GM12864 (cell line): ENCODE data around the gene BMPER.

ENCODE experiments used
- DNase-seq: peaks from one replicate; pipeline ENCODE4 v3.0.0-alpha.2; 2011; ENCODE audit warnings: low read depth
- H3K4me3 ChIP-seq: 2 replicates; pipeline ENCODE4 v1.5.1; 2011; ENCODE audit warnings: mild to moderate bottlenecking, low read depth, low read length, control low read depth
- CTCF ChIP-seq: IDR thresholded peaks from 2 replicates; pipeline ENCODE4 v1.5.1; 2011; ENCODE audit warnings: low read depth, mild to moderate bottlenecking, moderate library complexity, low read length, control low read depth, inconsistent platforms; ENCODE audit errors: missing control alignments

Gene BMPER

GRCh38 chr7:34067005-34067778 lies 161.9 kb downstream of the BMPER start:
- no peak overlapping the region for H3K4me3 ChIP-seq
- no peak for TF ChIP-seq CTCF
- no peak for DNase-seq

GRCh38 chr7:34069676-34070075 lies 164.3 kb downstream of the BMPER start:
- no peak for TF ChIP-seq CTCF
- no peak for DNase-seq
- no peak overlapping the region for H3K4me3 ChIP-seq

- DNase-seq, result no peak
- TF ChIP-seq CTCF, result no peak
- no peak overlapping the region for H3K4me3 ChIP-seq
These were observed 165.4 kb downstream of the BMPER start for GRCh38 chr7:34070511-34071323.

DNA sequence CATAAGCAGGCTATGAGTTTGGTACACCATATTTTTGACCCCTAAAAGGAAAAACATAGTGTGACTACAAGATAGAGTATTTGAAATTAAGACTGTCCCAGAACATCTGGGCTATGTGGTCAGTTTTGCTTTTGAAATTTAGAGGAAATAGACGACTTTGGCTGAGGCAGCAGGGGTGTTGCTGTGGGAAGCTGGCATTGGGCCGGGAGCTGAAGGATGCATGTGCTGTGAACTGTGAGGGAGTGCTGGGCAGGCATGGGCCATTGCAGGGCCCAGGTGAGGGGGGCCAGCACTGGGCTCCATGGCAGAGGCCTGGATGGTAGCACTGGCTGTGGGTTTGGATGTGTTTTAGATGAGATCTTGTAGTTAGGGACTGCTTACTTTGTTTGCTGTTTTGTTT lies 168.3 kb downstream of the BMPER start:
- no peak for DNase-seq
- no peak overlapping the region for H3K4me3 ChIP-seq
- no peak for TF ChIP-seq CTCF

DNA sequence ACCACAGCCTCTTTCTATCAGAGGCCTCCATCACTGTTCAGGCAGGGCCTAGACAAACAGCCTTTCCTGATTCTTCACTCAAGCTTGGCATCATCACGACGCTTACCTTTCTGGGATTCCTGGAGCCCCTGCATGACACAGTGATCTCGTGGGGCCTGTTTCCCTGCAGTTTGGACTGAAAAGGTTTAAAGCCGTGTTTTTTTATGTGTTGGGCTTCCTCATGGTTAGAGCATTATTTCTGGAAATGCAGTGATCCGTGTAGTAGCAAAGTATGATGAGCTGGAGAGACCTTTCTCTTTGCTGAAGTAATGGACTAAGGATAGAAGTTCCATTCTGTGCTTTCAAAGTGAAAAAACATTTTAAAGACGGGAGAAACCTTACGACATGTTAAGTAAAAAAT lies 169.1 kb downstream of the BMPER start:
- DNase-seq, result no peak
- no peak for TF ChIP-seq CTCF
- H3K4me3 ChIP-seq, result no peak overlapping the region

- no peak for TF ChIP-seq CTCF
- no peak for DNase-seq
- no peak overlapping the region for H3K4me3 ChIP-seq
These were observed 170.4 kb downstream of the BMPER start for GRCh38 chr7:34075523-34076370.
